ENCODE results near the gene BCL7A.

GRCh38 chr12:122078141-122079032, 56.7 kb downstream of the BCL7A start, which contains the start of gene MLXIP:
- no peak for TF ChIP-seq CEBPB (tag; IDR thresholded peaks at IDR 0.05)
- TF ChIP-seq MYNN (IDR thresholded peaks at IDR 0.05): no peak
- TF ChIP-seq MYNN (CRISPR knock-in tag; IDR thresholded peaks at IDR 0.05): no peak
- TF ChIP-seq SRF (CRISPR knock-in tag; IDR thresholded peaks at IDR 0.05): peak in 1 of 2 experiments; percentile 54; a peak in 1 of 4 replicates
- no peak for TF ChIP-seq DEAF1 (CRISPR knock-in tag; IDR thresholded peaks at IDR 0.05)
- TF ChIP-seq TEAD4 (IDR thresholded peaks at IDR 0.05; ENCODE audit: low read length): no peak
- no peak for TF ChIP-seq TEAD4 (CRISPR knock-in tag; IDR thresholded peaks at IDR 0.05; ENCODE audit: borderline replicate concordance)
- no peak for TF ChIP-seq ETV6 (IDR thresholded peaks at IDR 0.05; ENCODE audit: borderline replicate concordance in 1 of 2, low read depth in 2 of 2, low read length in 1 of 2)
- no peak for TF ChIP-seq ETV6 (CRISPR knock-in tag; IDR thresholded peaks at IDR 0.05; ENCODE audit: borderline replicate concordance)
- TF ChIP-seq JUNB (CRISPR knock-in tag; conservative IDR thresholded peaks at IDR 0.05): no peak
- TF ChIP-seq NR2C2 (CRISPR knock-in tag; IDR thresholded peaks at IDR 0.05): 0 out of 2 replicates have a peak, but pooled peaks have one; percentile 26
- peak; percentile 65; the same call in 1 of the 2 replicates for TF ChIP-seq NR2C2 (tag; IDR thresholded peaks at IDR 0.05)
- peak; percentile 34 for TF ChIP-seq POLR2B (IDR thresholded peaks at IDR 0.05; ENCODE audit: low read depth, partially characterized antibody)
